ENCODE data around the gene ACACB. TPM values are rescaled to one million over a fixed set of nuclear protein-coding genes. Genes with fewer than 3 reads are reported as not detected.
"Not testable (repeated sequence)": the region's sequence is repeated elsewhere in the genome, so short reads cannot be mapped to it uniquely, and the experiment has no call there.

The ACACB gene
- total RNA-seq, 4 donors from 2014 or later: 402 to 560 (median 525) TPM

- Histone ChIP-seq H3K9me3 (peaks cover 0 to 6% (median 3%) of the 10 kb centered on the region in 4 donors), H3K4me3 (no peak overlapping the region), H3K27me3 (no peaks in the 10 kb centered on the region), H3K27ac (peak overlapping the region; percentile 58 to 83 (median 69)), H3K4me1 (peaks cover 0 to 42% (median 12%) of the 10 kb centered on the region in 4 donors), H3K36me3 (peaks cover 0 to 25% (median 0%) of the 10 kb centered on the region in 3 donors)
- whole genome bisulfite sequencing, 2 donors: 69 to 70% methylated on average over 2 of the region's 2 CpGs
- no peak for DNase-seq (ENCODE audit: low spot score in 2 of 2)
- TF ChIP-seq POLR2A (IDR thresholded peaks at IDR 0.05) (no peak), CTCF (IDR thresholded peaks at IDR 0.05) (no peak), EP300 (IDR thresholded peaks at IDR 0.05) (peak; percentile 78 to 86)
These were observed 20.7 kb downstream of the ACACB start for GRCh38 chr12:109137055-109137454.

- peak overlapping the region in 3 of 4 donors; percentile 17 to 46 (median 32) for H3K27ac ChIP-seq
- TF ChIP-seq POLR2A (IDR thresholded peaks at IDR 0.05) (no peak), EP300 (IDR thresholded peaks at IDR 0.05) (no peak), CTCF (IDR thresholded peaks at IDR 0.05) (no peak)
- no peaks in the 10 kb centered on the region for H3K27me3 ChIP-seq
- WGBS, 2 donors: 94 to 97% methylated on average over 9 of the region's 9 CpGs
- no peak for DNase-seq (ENCODE audit: low spot score in 2 of 2)
- H3K9me3 ChIP-seq: peaks cover 0 to 6% (median 3%) of the 10 kb centered on the region in 4 donors
- H3K4me1 ChIP-seq: peaks cover 0 to 53% (median 12%) of the 10 kb centered on the region in 4 donors
- H3K36me3 ChIP-seq: peaks cover 0 to 25% (median 0%) of the 10 kb centered on the region in 3 donors
- H3K4me3 ChIP-seq: no peak overlapping the region
These were observed 23.0 kb downstream of the ACACB start for GRCh38 chr12:109139360-109139759.

- Histone ChIP-seq H3K27ac (peak overlapping the region in 2 of 4 donors; percentile 32 to 46), H3K4me3 (no peak overlapping the region), H3K4me1 (peaks cover 0 to 50% (median 8%) of the 10 kb centered on the region in 4 donors), H3K36me3 (peaks cover 0 to 25% (median 0%) of the 10 kb centered on the region in 3 donors), H3K9me3 (peaks cover 0 to 6% (median 3%) of the 10 kb centered on the region in 4 donors), H3K27me3 (no peaks in the 10 kb centered on the region)
- WGBS, 2 donors: 74 to 77% methylated on average over 7 of the region's 7 CpGs
- TF ChIP-seq POLR2A (IDR thresholded peaks at IDR 0.05) (no peak), CTCF (IDR thresholded peaks at IDR 0.05) (no peak), EP300 (IDR thresholded peaks at IDR 0.05) (no peak)
- no peak for DNase-seq (ENCODE audit: low spot score in 2 of 2)
These were observed 23.4 kb downstream of the ACACB start for GRCh38 chr12:109139791-109140190.

- peaks cover 0 to 25% (median 0%) of the 10 kb centered on the region in 3 donors for H3K36me3 ChIP-seq
- no peaks in the 10 kb centered on the region for H3K27me3 ChIP-seq
- no peak for DNase-seq (ENCODE audit: low spot score in 2 of 2)
- H3K27ac ChIP-seq: peak overlapping the region in 1 of 4 donors; percentile 46
- TF ChIP-seq CTCF (IDR thresholded peaks at IDR 0.05) (no peak), POLR2A (IDR thresholded peaks at IDR 0.05) (no peak), EP300 (IDR thresholded peaks at IDR 0.05) (no peak)
- H3K9me3 ChIP-seq: peaks cover 0 to 6% (median 3%) of the 10 kb centered on the region in 4 donors
- WGBS, 2 donors: 84% methylated on average over 4 of the region's 4 CpGs
- H3K4me3 ChIP-seq: no peak overlapping the region
- peaks cover 0 to 55% (median 7%) of the 10 kb centered on the region in 4 donors for H3K4me1 ChIP-seq
These were observed 24.2 kb downstream of the ACACB start for GRCh38 chr12:109140560-109140959.

- Histone ChIP-seq H3K27ac (peak overlapping the region in 1 of 4 donors; percentile 37), H3K4me1 (peaks cover 0 to 59% (median 6%) of the 10 kb centered on the region in 4 donors), H3K4me3 (no peak overlapping the region), H3K27me3 (no peaks in the 10 kb centered on the region), H3K9me3 (no peaks in the 10 kb centered on the region), H3K36me3 (peaks cover 0 to 25% (median 0%) of the 10 kb centered on the region in 3 donors)
- 52 to 54% methylated on average over 4 of the region's 4 CpGs for WGBS, 2 donors
- no peak for TF ChIP-seq EP300 (IDR thresholded peaks at IDR 0.05)
- TF ChIP-seq CTCF (IDR thresholded peaks at IDR 0.05): no peak
- no peak for DNase-seq (ENCODE audit: low spot score in 2 of 2)
These were observed 27.8 kb downstream of the ACACB start for GRCh38 chr12:109144224-109144623.

- H3K9me3 ChIP-seq: not testable (repeated sequence)
- 100% methylated on average over 1 of the region's 1 CpG for WGBS, 2 donors
These were observed 30.7 kb downstream of the ACACB start for GRCh38 chr12:109147126-109147525.

More at GRCh38 chr12:109147126-109147525, 30.7 kb downstream of the ACACB start:
- H3K36me3 ChIP-seq; H3K4me3 ChIP-seq; H3K27me3 ChIP-seq; DNase-seq (ENCODE audit: low spot score in 2 of 2): not testable (repeated sequence)
- H3K27ac ChIP-seq: peak overlapping the region in 3 of 4 donors; percentile 28 to 76 (median 44)
- H3K4me1 ChIP-seq: peaks cover 0 to 56% (median 6%) of the 10 kb centered on the region in 4 donors

Measured in tibial nerve (tissue), 4 donors.